HG03571 (cell line): ENCODE data around the gene TNPO3.
"Not testable (repeated sequence)": the region's sequence is repeated elsewhere in the genome, so short reads cannot be mapped to it uniquely, and the experiment has no call there.

Experiments
- ATAC-seq: cut with Tn5 transposase; IDR thresholded peaks from one replicate; pipeline ENCODE4 v1.9.1; 2021; ENCODE audit not compliant: unreplicated experiment

Gene TNPO3

DNA sequence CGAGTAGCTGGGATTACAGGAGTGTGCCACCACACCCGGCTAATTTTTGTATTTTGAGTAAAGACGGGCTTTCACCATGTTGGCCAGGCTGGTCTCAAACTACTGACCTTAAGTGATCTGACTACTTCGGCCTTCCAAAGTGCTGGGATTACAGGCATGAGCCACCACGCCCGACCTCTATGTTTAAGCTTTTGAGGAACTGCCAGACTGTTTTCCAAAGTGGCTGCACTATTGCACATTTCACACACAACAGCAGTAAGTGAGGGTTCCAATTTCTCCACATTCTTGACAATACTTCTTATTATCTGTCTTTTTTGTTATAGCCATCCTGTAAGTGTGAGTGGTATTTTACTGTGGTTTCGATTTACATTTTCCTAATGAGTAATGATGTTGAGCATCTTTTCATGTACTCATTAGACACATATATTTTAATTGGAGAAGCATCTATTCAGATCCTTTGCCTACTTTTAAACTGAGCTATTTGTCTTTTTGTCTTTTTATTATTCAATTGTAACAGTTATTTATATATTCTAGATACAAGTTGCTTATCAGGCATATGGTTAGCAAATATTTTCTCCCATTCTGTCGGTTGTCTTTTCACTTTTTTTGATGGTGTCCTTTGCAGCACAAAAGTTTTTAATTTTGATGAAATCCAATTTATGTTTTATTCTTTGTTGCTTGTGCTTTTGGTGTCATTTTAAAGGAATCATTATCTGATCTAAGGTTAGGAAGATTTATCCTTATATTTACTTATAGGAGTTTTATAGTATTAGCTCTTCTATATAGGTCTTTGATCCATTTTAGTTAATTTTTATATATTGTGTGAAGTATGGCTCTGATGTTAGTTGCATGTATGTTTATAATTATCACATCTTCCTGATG is 130.0 kb downstream of the TNPO3 start:
- no peak for ATAC-seq

DNA sequence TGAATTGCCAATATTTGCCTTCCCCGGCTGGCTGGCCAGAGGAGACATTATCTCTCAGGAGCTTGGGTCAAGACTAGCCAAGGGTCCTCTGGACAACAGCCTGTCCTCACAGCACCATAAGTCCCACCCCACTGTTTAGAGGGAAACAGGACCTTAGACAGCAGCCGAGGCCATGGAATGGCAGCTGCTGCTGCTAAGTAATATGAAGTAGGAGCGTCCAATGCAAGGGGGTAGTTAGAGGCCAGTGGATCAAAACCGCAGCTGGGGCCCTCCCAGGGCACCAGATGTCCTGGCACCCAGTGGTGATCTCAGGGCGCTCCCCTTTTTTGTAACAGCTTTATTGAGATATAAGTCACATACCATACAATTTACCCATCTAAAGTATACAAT is 131.5 kb downstream of the TNPO3 start:
- ATAC-seq, result no peak

DNA sequence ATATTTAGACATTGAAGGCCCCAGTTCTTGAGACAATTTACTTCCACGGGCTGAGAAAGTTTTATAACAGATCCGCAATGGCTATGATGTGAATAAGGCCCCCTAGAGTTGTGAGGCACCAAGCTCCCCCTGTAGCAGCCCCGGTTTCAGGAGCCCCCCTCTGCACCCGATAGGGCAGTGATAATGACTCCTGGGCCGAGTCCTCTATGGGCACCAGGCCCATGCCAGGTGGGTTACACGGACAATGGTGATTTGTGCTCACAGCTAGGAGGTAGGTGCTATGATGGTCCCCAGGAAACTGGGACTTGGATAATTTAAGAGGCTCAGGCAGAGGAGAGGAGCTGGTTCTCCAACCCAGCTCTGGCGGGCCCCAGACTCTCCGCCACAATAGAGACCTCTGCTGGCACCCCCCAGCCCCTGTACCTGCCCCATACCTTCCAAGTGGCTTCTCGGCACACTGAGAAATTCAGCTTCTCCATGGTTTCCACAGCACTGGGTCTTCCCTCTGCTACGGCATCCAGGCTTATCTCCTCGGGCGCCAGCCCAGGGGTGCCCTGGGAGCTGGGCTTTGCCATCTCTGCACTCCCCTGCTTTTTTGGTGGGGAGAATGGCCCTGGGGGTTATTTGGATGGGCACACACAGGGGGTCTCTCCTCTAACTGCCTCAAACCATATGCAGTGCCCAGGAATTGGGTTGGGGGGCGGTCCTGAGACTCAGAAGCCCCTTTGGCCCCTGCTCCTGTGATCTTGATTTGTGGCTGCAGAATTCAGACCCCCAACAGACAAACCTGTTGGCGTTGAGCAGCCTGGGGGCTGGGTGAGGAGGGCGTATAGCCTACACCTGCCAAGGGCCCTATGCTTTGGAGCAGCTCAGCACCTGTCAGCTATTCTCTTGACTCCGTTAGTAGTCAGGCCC is 132.2 kb downstream of the TNPO3 start:
- ATAC-seq, result no peak

- no peak for ATAC-seq
Measured at GRCh38 chr7:128921866-128922440, 133.0 kb downstream of the TNPO3 start.

DNA sequence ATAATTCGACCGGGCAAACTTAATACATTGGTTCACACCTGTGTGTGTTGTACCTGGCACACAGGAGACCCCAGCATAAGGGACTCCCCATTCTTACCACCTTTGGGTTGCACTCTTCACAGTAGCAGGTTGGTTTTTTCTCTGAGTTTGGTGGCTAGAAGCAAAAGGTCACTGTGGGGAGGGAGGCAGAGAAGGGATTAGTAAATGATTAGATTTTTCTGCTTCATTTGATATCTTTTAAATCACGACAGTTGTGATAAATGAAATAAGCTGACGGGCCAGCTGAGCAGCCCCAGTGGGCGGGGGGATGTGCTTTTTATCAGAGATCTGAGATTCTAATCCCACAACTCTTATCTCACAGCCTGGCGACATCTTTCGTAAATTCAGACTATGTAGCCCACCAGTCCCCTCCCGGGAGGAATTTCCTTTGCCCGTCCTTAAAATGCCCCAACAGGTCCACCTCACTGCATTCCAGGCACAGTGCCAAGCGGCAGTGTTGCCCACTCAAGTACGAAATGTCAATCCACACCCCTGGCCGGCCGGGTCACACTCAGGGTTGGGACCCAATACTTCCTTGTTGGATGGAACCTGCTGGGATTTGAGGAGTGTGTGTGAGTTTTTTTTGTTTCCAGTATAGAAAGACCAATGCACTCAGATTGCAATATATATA is 133.9 kb downstream of the TNPO3 start:
- ATAC-seq, result no peak

DNA sequence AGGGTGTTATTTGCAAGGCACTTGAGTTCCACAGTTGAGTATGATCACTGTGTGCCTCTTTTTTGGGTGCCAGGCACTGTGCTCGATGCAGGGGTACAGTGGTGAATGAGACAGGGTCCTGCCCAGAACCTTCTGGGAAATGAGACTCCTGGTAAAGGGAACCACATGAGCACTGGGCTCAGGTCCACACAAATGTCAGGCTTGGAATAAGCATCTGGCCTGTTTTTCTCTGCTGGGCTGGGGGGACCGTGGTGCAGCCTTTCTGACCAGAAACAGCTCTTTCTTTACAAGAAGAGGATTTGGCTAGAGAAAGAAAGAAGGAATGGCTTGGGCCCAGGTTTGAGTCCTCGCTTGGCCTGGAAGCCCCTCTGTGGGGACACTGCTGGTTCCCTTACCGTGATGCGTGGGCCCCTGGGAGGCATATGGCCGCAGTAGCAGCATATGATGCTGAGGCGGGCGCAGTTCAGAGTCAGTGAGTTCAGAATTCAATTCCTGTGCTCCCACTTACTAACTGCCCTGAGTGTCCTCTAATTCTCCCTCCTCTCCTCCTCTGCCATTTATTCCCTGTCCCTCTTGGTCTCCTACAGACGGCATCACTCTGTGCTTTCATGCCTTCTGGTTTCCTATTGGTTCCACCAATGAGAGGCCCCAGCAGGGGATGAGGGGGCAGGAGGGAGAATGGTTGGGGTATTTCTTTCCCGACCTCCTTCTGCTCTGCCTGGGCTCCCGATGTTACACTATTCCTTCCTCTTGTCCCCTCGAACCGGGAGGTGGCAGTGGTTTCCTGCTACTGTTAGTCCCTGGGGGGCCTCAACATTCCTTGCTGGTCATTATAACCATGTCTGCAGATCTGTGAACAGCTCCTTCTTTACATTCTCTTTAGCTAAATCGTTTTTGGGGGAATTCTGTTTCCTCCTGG is 134.8 kb downstream of the TNPO3 start:
- no peak for ATAC-seq

GRCh38 chr7:128919241-128919640 is 135.7 kb downstream of the TNPO3 start:
- no peak for ATAC-seq

GRCh38 chr7:128918016-128918665 is 136.8 kb downstream of the TNPO3 start:
- no peak for ATAC-seq

- ATAC-seq, result no peak
Measured at GRCh38 chr7:128917122-128917521, 137.8 kb downstream of the TNPO3 start.

GRCh38 chr7:128916643-128916915 is 138.3 kb downstream of the TNPO3 start:
- ATAC-seq, result no peak

DNA sequence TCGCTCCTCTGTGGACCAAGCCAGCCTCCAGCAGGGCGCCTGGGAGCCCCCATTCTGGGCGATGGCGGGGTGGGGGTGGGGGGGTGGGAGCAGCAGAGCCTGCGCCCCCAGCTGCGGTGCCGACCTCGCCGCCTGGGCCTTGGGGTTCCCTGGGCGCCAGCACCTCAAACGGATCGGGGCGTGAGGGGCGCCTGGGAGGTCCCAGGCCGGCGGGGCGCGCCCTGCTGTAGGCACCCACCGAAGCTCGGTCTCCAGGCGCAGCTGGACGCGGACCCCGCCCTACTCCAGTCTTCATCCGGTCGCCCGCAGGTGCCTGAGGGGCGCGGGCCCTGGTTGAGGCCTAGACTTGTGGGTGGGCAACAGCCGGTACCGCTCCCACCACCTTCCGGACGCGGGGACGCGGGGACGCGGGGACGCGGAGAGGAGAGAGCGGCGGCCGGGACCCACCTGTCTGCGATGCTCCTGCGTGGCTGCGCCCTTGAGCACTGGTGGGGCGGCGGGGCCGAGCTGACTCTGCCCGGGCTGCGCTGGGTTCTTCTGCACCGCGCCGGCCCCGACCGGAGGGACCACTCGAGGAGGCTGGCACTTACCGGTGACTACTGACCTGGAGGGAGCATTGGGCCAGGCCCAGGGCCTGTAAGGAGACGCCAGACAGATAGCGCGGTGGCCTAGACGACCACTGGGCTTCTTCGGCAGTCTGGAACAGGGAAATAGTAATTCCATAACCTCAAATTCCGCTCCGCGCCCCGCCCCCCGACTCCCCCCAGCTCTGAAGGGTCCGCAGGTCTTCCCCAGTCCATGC is 138.9 kb downstream of the TNPO3 start:
- no peak for ATAC-seq

DNA sequence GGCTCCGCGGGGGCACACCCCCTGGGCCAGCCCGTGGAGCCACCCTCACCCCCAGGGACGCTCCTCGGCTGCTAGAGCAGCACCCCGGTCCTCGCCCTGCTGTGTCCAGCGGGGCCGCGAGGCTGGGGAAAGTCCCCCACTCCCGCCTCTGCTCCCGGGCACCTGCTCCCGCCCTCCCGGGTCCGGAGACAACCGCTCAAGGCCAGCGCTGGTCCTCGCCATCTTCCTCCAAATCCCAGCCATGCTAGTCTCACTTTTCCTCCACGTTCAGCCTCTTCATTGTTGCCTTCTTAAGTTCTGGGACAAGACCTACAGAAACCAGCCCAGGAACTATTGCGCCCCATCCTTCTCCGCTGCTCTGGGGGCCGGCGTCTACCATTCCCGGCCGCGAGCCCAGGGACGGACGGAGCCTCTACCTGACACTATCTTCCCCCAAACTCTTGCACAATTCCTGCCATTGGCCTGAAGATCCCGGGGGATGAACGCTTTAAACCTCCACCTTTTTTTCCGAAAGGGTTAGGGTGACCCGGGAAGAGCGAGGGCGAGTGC is 139.6 kb downstream of the TNPO3 start:
- no peak for ATAC-seq

DNA sequence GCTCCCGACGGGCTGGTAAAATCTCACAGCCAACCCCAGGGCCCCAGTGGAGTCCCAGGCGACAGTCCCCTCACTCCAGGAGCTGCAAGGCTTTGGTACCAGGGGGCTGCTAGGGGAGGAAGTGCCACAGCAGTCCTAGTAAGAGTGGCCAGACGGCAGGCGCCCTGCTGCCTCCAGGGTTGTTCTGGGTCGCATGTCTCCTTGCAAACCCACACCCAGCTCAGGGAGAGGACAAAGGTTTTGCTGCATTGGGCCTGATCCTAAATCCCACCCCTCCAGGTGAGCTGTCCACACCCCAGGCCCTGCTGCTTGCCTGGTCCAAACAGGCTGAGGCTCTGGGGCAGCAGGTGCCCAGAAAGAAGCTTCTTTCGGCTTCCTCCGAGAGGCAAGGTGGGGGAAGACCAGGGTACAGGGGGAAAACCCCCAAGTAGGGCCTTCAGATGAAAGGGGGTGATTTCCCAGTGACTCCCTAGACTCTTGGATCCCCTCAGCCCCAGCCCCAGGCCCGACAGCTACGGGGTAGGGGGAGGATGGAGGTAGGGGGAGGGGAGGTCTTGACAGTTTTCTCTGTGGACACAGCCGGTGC is 140.3 kb downstream of the TNPO3 start:
- ATAC-seq, result no peak

- no peak for ATAC-seq
Measured at GRCh38 chr7:128913870-128914565, 140.9 kb downstream of the TNPO3 start.

- ATAC-seq, result not testable (repeated sequence)
Measured at GRCh38 chr7:128912709-128913495, 142.0 kb downstream of the TNPO3 start.

DNA sequence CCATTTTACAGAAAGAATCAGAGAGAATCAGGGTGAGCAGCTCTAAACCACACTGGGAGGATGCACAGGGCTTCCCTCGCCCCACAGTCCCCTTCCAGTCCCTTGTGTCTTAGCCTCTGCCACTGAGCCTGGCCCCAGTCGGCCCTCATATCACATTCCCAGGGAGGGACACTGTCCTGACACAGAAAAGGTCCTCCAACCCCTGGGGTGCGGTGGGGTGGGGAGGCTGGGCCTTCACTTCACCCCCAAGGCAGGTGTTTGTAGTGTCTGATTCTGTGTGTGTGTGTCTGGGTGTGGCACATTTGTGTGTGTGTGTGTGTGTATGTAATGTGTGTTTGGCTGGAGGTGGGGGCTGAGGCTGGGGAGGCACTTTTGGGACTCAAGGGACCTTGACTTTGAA is 142.6 kb downstream of the TNPO3 start:
- no peak for ATAC-seq
